Uterus (tissue), 2 donors: ENCODE measurements around the gene RIOK2.

ENCODE experiments used
- CTCF ChIP-seq, 4 experiments: fragments of 200-600 bp in 2 of 4; fragments of 450-650 bp in 2 of 4; sonication (generic) in 2 of 4; IDR thresholded peaks; one replicate each; pipeline ENCODE4 v1.5.1; 2016 to 2019; ENCODE audit warnings: antibody characterized with exemption in 4 of 4, mild to moderate bottlenecking in 2 of 4, moderate library complexity in 1 of 4
- POLR2A ChIP-seq, 2 donors: fragments of 450-650 bp; IDR thresholded peaks; one replicate each; pipeline ENCODE4 v1.6.1; 2016; ENCODE audit warnings: antibody characterized with exemption in 2 of 2, mild to moderate bottlenecking in 1 of 2, moderate library complexity in 1 of 2

GRCh38 chr5:97143704-97144103 lies 39.3 kb downstream of the RIOK2 start:
- TF ChIP-seq CTCF (IDR thresholded peaks at IDR 0.05) (no peak), POLR2A (IDR thresholded peaks at IDR 0.05) (no peak)
